RKO (cell line): Measurements from ENCODE around the gene PPP1R3E.

Source experiments
- DNase-seq: peaks from one replicate; pipeline ENCODE4 v3.0.0-alpha.2; 2016; ENCODE audit warnings: low spot score

Gene PPP1R3E

GRCh38 chr14:23248601-23249000, 54.1 kb downstream of the PPP1R3E start:
- no peak for DNase-seq
